ENCODE results near the gene RAB40C. TPM values are rescaled to one million over a fixed set of nuclear protein-coding genes. Genes with fewer than 3 reads are reported as not detected.

The RAB40C gene
- total RNA-seq, 1 experiment from 2014 or later = 30.7 TPM

DNA sequence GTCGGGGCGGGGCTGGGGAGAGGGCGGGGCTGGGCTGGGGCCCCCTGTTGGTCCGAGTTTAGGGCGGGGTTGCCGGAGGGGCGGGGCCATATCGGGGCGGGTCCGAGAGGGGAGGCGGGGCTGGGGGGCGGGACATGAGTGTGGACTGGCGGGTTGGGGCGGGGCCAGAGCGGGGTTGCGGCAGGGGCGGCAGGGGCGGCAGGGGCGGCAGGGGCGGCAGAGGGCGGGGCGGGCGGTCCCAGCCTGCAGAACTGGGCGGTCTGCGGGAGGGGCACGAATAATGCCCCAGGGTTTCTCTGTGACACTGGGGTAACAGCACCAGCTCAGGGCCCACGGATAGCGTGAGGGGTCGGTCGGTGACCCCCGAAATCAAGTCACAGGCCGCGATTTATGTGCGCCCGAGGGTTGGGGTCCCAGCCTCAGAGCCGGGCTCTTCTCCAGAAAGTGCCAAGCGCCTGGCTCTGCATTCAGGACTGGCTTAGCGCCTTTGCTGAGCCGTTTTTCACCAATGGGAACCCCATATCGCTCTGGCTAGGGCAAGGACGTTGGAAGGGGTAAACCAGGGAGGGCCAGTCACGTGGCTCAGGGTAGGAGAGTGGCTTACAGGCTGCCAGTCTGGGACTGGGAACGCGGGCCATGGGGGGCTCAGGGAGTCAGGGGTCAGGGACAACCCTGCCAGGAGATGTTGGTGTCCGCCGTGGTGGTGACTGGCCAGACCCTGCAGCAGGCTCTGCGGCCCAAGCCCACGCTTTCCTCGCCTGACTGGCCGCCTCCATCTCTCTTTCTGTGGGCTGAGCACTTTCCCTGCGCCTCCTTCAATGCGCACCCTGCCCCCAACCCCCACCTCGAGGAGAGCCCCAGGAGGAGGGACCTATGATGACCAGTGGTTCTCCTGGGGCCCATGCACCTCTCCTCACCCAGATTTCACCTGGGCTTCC lies 47.5 kb downstream of the RAB40C start:
- no TSS peak for BruUV-seq (replicated peaks)
- CTCF ChIA-PET = interaction anchor here (0.6 kb wide), 1 partner anchor 266 kb away, joined by 4 read pairs; no protein-coding TSS in a partner anchor
- TF ChIP-seq SIN3A (IDR thresholded peaks at IDR 0.05; ENCODE audit: borderline replicate concordance, insufficient read depth, low read depth, low read length) = no peak
- no peak for TF ChIP-seq CTCF (IDR thresholded peaks at IDR 0.05)
- no peak; the same call in 1 of the 2 replicates for TF ChIP-seq POLR2AphosphoS5 (IDR thresholded peaks at IDR 0.05; ENCODE audit: low read depth, low read length)
- no peak for TF ChIP-seq TCF7L2 (IDR thresholded peaks at IDR 0.05; ENCODE audit: low read depth, low read length)
- no peak for TF ChIP-seq REST (IDR thresholded peaks at IDR 0.05; ENCODE audit: insufficient read depth in 1 of 2, low read depth in 2 of 2, low read length in 1 of 2)
- H3K27ac ChIP-seq (ENCODE audit: low read length) = peak overlapping the region; percentile 88
- peaks cover 25% of the 10 kb centered on the region for H3K4me1 ChIP-seq (ENCODE audit: control insufficient read depth, insufficient read depth, low read length)
- in situ Hi-C loops (cut with HindIII; ENCODE audit: low pct_unique_long_range_greater_than_20kb, low sequenced_read_pairs) (no loop called here), intact Hi-C loops (cut with micrococcal nuclease; ENCODE audit: unreplicated experiment) (no loop called here)
- H3K27me3 ChIP-seq (ENCODE audit: control insufficient read depth, insufficient read depth, low read length) = no peaks in the 10 kb centered on the region
- H3K4me3 ChIP-seq (ENCODE audit: low read depth in 2 of 2, low read length in 2 of 2) = peak overlapping the region; percentile 59 to 76
- no peaks in the 10 kb centered on the region for H3K36me3 ChIP-seq (ENCODE audit: control insufficient read depth, insufficient read depth, low read length)
- no peaks in the 10 kb centered on the region for H3K9me3 ChIP-seq (ENCODE audit: control insufficient read depth, insufficient read depth, low read depth, low read length)
- POLR2A ChIA-PET = interaction anchor here (0.6 kb wide), 1 partner anchor 53 kb away, joined by 3 read pairs; no protein-coding TSS in a partner anchor
- DNase-seq (ENCODE audit: low read depth, low spot score) (no peak), ATAC-seq (peak; percentile 24)

- no peaks in the 10 kb centered on the region for H3K27me3 ChIP-seq (ENCODE audit: control insufficient read depth, insufficient read depth, low read length)
- no peak for TF ChIP-seq REST (IDR thresholded peaks at IDR 0.05; ENCODE audit: insufficient read depth in 1 of 2, low read depth in 2 of 2, low read length in 1 of 2)
- no peak for TF ChIP-seq SIN3A (IDR thresholded peaks at IDR 0.05; ENCODE audit: borderline replicate concordance, insufficient read depth, low read depth, low read length)
- no peak for TF ChIP-seq POLR2AphosphoS5 (IDR thresholded peaks at IDR 0.05; ENCODE audit: low read depth, low read length)
- no peak for TF ChIP-seq TCF7L2 (IDR thresholded peaks at IDR 0.05; ENCODE audit: low read depth, low read length)
- DNase-seq (ENCODE audit: low read depth, low spot score) = no peak
- ATAC-seq = no peak
- H3K27ac ChIP-seq (ENCODE audit: low read length) = peak overlapping the region; percentile 88
- no TSS peak for BruUV-seq (replicated peaks)
- peaks cover 29% of the 10 kb centered on the region for H3K4me1 ChIP-seq (ENCODE audit: control insufficient read depth, insufficient read depth, low read length)
- in situ Hi-C loops (cut with HindIII; ENCODE audit: low pct_unique_long_range_greater_than_20kb, low sequenced_read_pairs) = no loop called here
- no peaks in the 10 kb centered on the region for H3K36me3 ChIP-seq (ENCODE audit: control insufficient read depth, insufficient read depth, low read length)
- ChIA-PET POLR2A (interaction anchor here (0.6 kb wide), 1 partner anchor 54 kb away, joined by 3 read pairs; no protein-coding TSS in a partner anchor), CTCF (no interaction called here)
- H3K4me3 ChIP-seq (ENCODE audit: low read depth in 2 of 2, low read length in 2 of 2) = no peak overlapping the region
- H3K9me3 ChIP-seq (ENCODE audit: control insufficient read depth, insufficient read depth, low read depth, low read length) = no peaks in the 10 kb centered on the region
- intact Hi-C loops (cut with micrococcal nuclease; ENCODE audit: unreplicated experiment) = no loop called here
Measured at GRCh38 chr16:638034-638543, 48.2 kb downstream of the RAB40C start.
